NOMO-1 treated with DMSO at 0.1 percent for 48 hours (cell line): ENCODE results near the gene INKA2.

Experiments used
- DNase-seq: peaks from one replicate; lab custom pipeline; 2025; ENCODE audit not compliant: unreplicated experiment; lab: John Stamatoyannopoulos, UW

The INKA2 gene

GRCh38 chr1:111739194-111739924 lies at the start of gene INKA2:
Gene INKA2, minus strand, starts transcription at chr1:111739395. Its CDS starts 153 bp downstream, at chr1:111739242.
- DNase-seq, result peak; percentile 74

- DNase-seq, result no peak
These were observed 47.5 kb upstream of the INKA2 start for GRCh38 chr1:111786669-111787207.

GRCh38 chr1:111784273-111784901 lies 45.2 kb upstream of the INKA2 start:
- no peak for DNase-seq

- DNase-seq, result no peak
These were observed 40.4 kb upstream of the INKA2 start for GRCh38 chr1:111779546-111779945.

- DNase-seq, result no peak
These were observed 39.4 kb upstream of the INKA2 start for GRCh38 chr1:111778541-111779051.

GRCh38 chr1:111778066-111778465 lies 38.9 kb upstream of the INKA2 start:
- no peak for DNase-seq

- no peak for DNase-seq
These were observed 38.1 kb upstream of the INKA2 start for GRCh38 chr1:111777301-111777700.

- DNase-seq, result no peak
These were observed 37.7 kb upstream of the INKA2 start for GRCh38 chr1:111776861-111777260.

GRCh38 chr1:111776391-111776790 lies 37.2 kb upstream of the INKA2 start:
- DNase-seq, result no peak

- no peak for DNase-seq
These were observed 36.8 kb upstream of the INKA2 start for GRCh38 chr1:111775966-111776365.

- DNase-seq, result no peak
These were observed 31.7 kb upstream of the INKA2 start for GRCh38 chr1:111770916-111771315.

- peak; percentile 67 for DNase-seq
These were observed 30.4 kb upstream of the INKA2 start for GRCh38 chr1:111769517-111770146.

- no peak for DNase-seq
These were observed 29.4 kb upstream of the INKA2 start for GRCh38 chr1:111768625-111769024.

- DNase-seq, result no peak
These were observed 28.8 kb upstream of the INKA2 start for GRCh38 chr1:111768023-111768422.

- no peak for DNase-seq
These were observed 23.1 kb upstream of the INKA2 start for GRCh38 chr1:111762332-111762731.

- DNase-seq, result no peak
These were observed 22.5 kb upstream of the INKA2 start for GRCh38 chr1:111761717-111762116.

GRCh38 chr1:111758373-111758772 lies 19.2 kb upstream of the INKA2 start:
- DNase-seq, result peak; percentile 4

- DNase-seq, result no peak
These were observed 16.9 kb upstream of the INKA2 start for GRCh38 chr1:111756124-111756513.

GRCh38 chr1:111755331-111756123 lies 16.3 kb upstream of the INKA2 start, which contains the start of gene DDX20:
Gene DDX20, plus strand, starts transcription at chr1:111755901. Its CDS starts 24 bp downstream, at chr1:111755925.
- peak; percentile 97 for DNase-seq

GRCh38 chr1:111754984-111755330 lies 15.8 kb upstream of the INKA2 start:
- DNase-seq, result peak; percentile 23
